Natural killer cell (primary cell): ENCODE results near the gene KLHL3. TPM values are rescaled to one million over a fixed set of nuclear protein-coding genes. Genes with fewer than 3 reads are reported as not detected.

ENCODE experiments used
- ATAC-seq, 3 donors: fragments of 150-1000 bp in 2 of 3; fragments of 200-7000 bp in 1 of 3; cut with Tn5 transposase; 1 replicate in 1 of 3; 2 replicates in 2 of 3; pipeline ENCODE4 v1.10.0; 2021; ENCODE audit warnings: mild to moderate bottlenecking in 2 of 3, moderate library complexity in 2 of 3
- DNase-seq, 2 donors: peaks; one replicate each; pipeline versions ENCODE4 v3.0.0 to v3.0.0-alpha.2; 2013 to 2021; ENCODE audit warnings: mixed read lengths in 1 of 2
- H3K27ac ChIP-seq: one replicate; pipeline ENCODE4 v1.5.1; 2013; ENCODE audit warnings: mild to moderate bottlenecking, low read length
- H3K27me3 ChIP-seq: one replicate; pipeline ENCODE4 v1.6.1; 2013; ENCODE audit warnings: low read length; ENCODE audit not compliant: control insufficient read depth, insufficient read depth
- H3K36me3 ChIP-seq: one replicate; pipeline ENCODE4 v1.6.1; 2013; ENCODE audit warnings: low read length; ENCODE audit not compliant: control insufficient read depth, insufficient read depth
- H3K4me1 ChIP-seq: one replicate; pipeline ENCODE4 v1.6.1; 2013; ENCODE audit warnings: low read length; ENCODE audit not compliant: control insufficient read depth, insufficient read depth
- H3K4me3 ChIP-seq: one replicate; pipeline ENCODE4 v1.5.1; 2013; ENCODE audit warnings: low read length
- H3K9me3 ChIP-seq: one replicate; pipeline ENCODE4 v1.6.1; 2013; ENCODE audit warnings: low read length; ENCODE audit not compliant: control insufficient read depth, insufficient read depth
- H3K27ac Mint-ChIP-seq, 2 donors: one replicate each; pipeline ENCODE4 v1.8.0; 2022; ENCODE audit warnings: mild to moderate bottlenecking in 2 of 2, mixed read lengths in 2 of 2, moderate library complexity in 1 of 2
- H3K27me3 Mint-ChIP-seq, 2 donors: one replicate each; pipeline ENCODE4 v1.8.0; 2022; ENCODE audit warnings: low read depth in 2 of 2, mixed read lengths in 2 of 2
- H3K36me3 Mint-ChIP-seq: one replicate; pipeline ENCODE4 v1.8.0; 2022; ENCODE audit warnings: mixed read lengths
- H3K4me1 Mint-ChIP-seq, 2 donors: one replicate each; pipeline ENCODE4 v1.8.0; 2022; ENCODE audit warnings: mixed read lengths in 2 of 2
- H3K4me3 Mint-ChIP-seq: one replicate; pipeline ENCODE4 v1.8.0; 2022; ENCODE audit warnings: mild to moderate bottlenecking, moderate library complexity, mixed read lengths
- H3K9me3 Mint-ChIP-seq, 2 donors: one replicate each; pipeline ENCODE4 v1.8.0; 2022; ENCODE audit warnings: mixed read lengths in 2 of 2
- WGBS: methylation state at CpG from one replicate; pipeline ENCODE4 v1.1.7; 2013; ENCODE audit warnings: missing lambda C conversion rate; ENCODE audit not compliant: insufficient coverage; 5-methylcytosine and 5-hydroxymethylcytosine counted together
- intact Hi-C: fragments of 100-400 bp; cut with micrococcal nuclease; formaldehyde crosslinking; loops from one replicate; pipeline ENCODE4 v1.14.2; 2022
- total RNA-seq, 4 donors: library from RNA; stranded (reverse); fragments of 120-200 nt in 1 of 4; gene quantifications; one replicate each; pipeline versions ENCODE4 v1.2.3 to v1.2.4, GENCODE V29; 2013 to 2022
- TF ChIP-seq, protein P1 (sequence below): fragments of 200-600 bp; IDR thresholded peaks from one replicate; pipeline ENCODE4 v1.8.0; 2022; ENCODE audit warnings: antibody characterized with exemption

KLHL3 gene
- total RNA-seq, 3 donors from 2014 or later (not counting 1 experiment from before 2014, with no cell fraction given), result 11.2 to 14.0 (median 13.2) TPM

DNA sequence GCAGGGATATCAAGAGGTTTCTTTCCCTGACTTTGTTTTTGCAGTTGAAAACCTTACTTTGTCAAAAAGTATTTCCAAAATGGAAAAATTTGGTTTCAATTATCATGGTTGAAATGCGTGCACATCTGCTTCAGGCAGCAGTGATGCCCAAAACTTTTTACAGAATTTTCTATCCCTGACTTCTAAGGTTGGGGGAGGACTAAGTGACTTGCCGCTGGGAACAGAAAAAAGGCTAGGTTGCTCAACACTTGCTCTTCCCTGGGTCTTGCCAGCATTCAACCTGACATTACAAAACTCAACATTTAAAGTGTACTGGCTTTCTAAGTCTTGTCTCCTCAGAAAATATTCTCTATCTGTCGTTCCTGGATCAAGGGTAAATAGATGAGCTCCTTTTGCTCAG lies 4.7 kb downstream of the KLHL3 start:
- H3K36me3 Mint-ChIP-seq, result no peaks in the 10 kb centered on the region
- no peak overlapping the region for H3K4me3 Mint-ChIP-seq
- Histone ChIP-seq H3K36me3 (no peaks in the 10 kb centered on the region), H3K27me3 (no peaks in the 10 kb centered on the region), H3K9me3 (no peaks in the 10 kb centered on the region), H3K27ac (no peak overlapping the region), H3K4me3 (no peak overlapping the region), H3K4me1 (peaks cover 24% of the 10 kb centered on the region)
- 100% methylated on average over 3 of the region's 3 CpGs for WGBS
- ATAC-seq (no peak), DNase-seq (no peak)
- H3K4me1 Mint-ChIP-seq, result no peaks in the 10 kb centered on the region
- no peak overlapping the region for H3K27ac Mint-ChIP-seq
- intact Hi-C loops, result no loop called here
- no peaks in the 10 kb centered on the region for H3K27me3 Mint-ChIP-seq
- TF ChIP-seq, protein P1, sequence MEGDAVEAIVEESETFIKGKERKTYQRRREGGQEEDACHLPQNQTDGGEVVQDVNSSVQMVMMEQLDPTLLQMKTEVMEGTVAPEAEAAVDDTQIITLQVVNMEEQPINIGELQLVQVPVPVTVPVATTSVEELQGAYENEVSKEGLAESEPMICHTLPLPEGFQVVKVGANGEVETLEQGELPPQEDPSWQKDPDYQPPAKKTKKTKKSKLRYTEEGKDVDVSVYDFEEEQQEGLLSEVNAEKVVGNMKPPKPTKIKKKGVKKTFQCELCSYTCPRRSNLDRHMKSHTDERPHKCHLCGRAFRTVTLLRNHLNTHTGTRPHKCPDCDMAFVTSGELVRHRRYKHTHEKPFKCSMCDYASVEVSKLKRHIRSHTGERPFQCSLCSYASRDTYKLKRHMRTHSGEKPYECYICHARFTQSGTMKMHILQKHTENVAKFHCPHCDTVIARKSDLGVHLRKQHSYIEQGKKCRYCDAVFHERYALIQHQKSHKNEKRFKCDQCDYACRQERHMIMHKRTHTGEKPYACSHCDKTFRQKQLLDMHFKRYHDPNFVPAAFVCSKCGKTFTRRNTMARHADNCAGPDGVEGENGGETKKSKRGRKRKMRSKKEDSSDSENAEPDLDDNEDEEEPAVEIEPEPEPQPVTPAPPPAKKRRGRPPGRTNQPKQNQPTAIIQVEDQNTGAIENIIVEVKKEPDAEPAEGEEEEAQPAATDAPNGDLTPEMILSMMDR, result no peak
- no peaks in the 10 kb centered on the region for H3K9me3 Mint-ChIP-seq

DNA sequence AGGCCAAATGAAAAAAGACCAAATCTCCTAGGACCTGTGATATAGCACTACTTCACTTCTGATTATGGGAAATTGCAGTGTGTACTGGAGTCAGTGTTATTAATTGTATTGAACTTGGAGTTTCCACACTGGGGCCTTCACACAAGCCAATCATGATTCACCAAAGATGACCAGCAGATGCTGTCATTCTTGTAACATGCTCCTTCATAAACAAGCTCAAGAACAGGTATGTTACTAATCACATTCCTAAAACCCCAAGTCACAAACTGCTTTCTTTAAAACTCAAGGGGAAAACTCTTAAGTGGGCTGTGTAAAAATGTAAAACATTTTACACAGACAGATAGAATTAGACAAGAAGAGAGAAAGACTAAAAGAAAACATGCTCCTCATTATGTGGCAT lies 5.6 kb downstream of the KLHL3 start:
- no peaks in the 10 kb centered on the region for H3K9me3 ChIP-seq
- Mint-ChIP-seq H3K27ac (no peak overlapping the region), H3K36me3 (no peaks in the 10 kb centered on the region), H3K9me3 (no peaks in the 10 kb centered on the region), H3K4me1 (no peaks in the 10 kb centered on the region), H3K27me3 (no peaks in the 10 kb centered on the region), H3K4me3 (no peak overlapping the region)
- no peak for DNase-seq
- H3K36me3 ChIP-seq, result no peaks in the 10 kb centered on the region
- no peak overlapping the region for H3K27ac ChIP-seq
- TF ChIP-seq, protein P1, result no peak
- H3K27me3 ChIP-seq, result no peaks in the 10 kb centered on the region
- H3K4me1 ChIP-seq, result peaks cover 15% of the 10 kb centered on the region
- intact Hi-C loops, result no loop called here
- no peak overlapping the region for H3K4me3 ChIP-seq
- no peak for ATAC-seq

DNA sequence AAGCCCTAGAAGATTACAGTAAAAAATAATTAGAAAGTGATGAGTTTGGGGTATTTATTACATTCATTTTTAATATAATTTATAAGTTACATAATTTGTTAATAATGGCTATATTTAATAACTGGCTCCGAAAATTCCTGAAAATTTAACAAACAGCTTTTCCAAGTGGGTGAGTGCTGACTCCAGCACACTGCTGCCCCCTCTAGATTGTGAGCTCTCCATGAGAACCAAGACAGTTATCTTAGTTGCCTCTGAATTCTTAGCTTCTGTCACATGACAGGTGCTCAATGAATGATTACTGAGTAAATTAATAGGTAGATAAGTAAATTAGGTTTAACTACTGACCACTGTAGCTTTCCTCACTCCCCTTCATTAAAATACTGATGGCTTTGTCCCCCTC lies 7.8 kb downstream of the KLHL3 start:
- 100% methylated on average over 1 of the region's 1 CpG for WGBS
- H3K27ac Mint-ChIP-seq, result no peak overlapping the region
- Histone ChIP-seq H3K4me1 (no peaks in the 10 kb centered on the region), H3K9me3 (no peaks in the 10 kb centered on the region), H3K27ac (no peak overlapping the region), H3K27me3 (no peaks in the 10 kb centered on the region), H3K4me3 (no peak overlapping the region), H3K36me3 (no peaks in the 10 kb centered on the region)
- intact Hi-C loops, result no loop called here
- no peaks in the 10 kb centered on the region for H3K9me3 Mint-ChIP-seq
- no peak for ATAC-seq
- TF ChIP-seq, protein P1, result no peak
- H3K4me1 Mint-ChIP-seq, result no peaks in the 10 kb centered on the region
- no peak for DNase-seq
- no peaks in the 10 kb centered on the region for H3K36me3 Mint-ChIP-seq
- H3K4me3 Mint-ChIP-seq, result no peak overlapping the region
- no peaks in the 10 kb centered on the region for H3K27me3 Mint-ChIP-seq

DNA sequence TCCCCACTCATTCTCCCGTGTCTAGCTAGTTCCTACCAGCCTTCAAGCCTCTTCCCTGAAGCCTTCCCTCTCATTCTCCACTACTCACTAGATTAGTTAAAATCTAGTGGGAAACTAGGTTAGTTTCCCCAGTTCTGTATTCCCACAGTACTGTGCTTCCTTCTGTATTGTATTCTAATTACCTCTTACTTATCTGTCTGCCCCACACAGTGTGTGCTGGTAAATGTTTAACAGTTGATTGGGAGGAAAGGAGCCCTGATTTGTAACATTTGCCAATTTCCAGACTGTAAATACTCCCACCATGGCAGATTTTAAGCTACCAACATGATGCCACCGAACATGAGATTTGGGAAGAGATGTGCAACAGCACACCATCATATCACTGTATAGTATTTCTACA lies 8.3 kb downstream of the KLHL3 start:
- TF ChIP-seq, protein P1, result no peak
- intact Hi-C loops, result no loop called here
- WGBS, result 85% methylated on average over 2 of the region's 2 CpGs

More for the DNA sequence above, 8.3 kb downstream of the KLHL3 start:
- Histone ChIP-seq H3K4me1 (no peaks in the 10 kb centered on the region), H3K36me3 (no peaks in the 10 kb centered on the region), H3K27me3 (no peaks in the 10 kb centered on the region), H3K4me3 (no peak overlapping the region), H3K9me3 (no peaks in the 10 kb centered on the region), H3K27ac (no peak overlapping the region)
- no peaks in the 10 kb centered on the region for H3K4me1 Mint-ChIP-seq
- ATAC-seq (no peak), DNase-seq (no peak)
- H3K4me3 Mint-ChIP-seq, result no peak overlapping the region
- H3K27ac Mint-ChIP-seq, result no peak overlapping the region
- no peaks in the 10 kb centered on the region for H3K27me3 Mint-ChIP-seq
- no peaks in the 10 kb centered on the region for H3K36me3 Mint-ChIP-seq
- no peaks in the 10 kb centered on the region for H3K9me3 Mint-ChIP-seq
